Naive thymus-derived CD4-positive, alpha-beta T cell (primary cell): ENCODE results near the gene ODAD3. TPM values are rescaled to one million over a fixed set of nuclear protein-coding genes. Genes with fewer than 3 reads are reported as not detected.
"Not testable (repeated sequence)": the region's sequence is repeated elsewhere in the genome, so short reads cannot be mapped to it uniquely, and the experiment has no call there.

Source experiments
- ATAC-seq: fragments of 150-1000 bp; cut with Tn5 transposase; 2 replicates; pipeline ENCODE4 v1.10.0; 2021; ENCODE audit warnings: mild to moderate bottlenecking, moderate library complexity
- CTCF ChIA-PET: fragments of 350-600 bp; sonication (Branson Sonifier 250); formaldehyde crosslinking; loops from one replicate; lab custom pipeline; 2021; ENCODE audit warnings: antibody characterized with exemption; lab: Charles Lee
- POLR2A ChIA-PET: fragments of 350-600 bp; sonication (Branson Sonifier 250); formaldehyde crosslinking; loops from one replicate; lab custom pipeline; 2021; ENCODE audit warnings: antibody characterized with exemption, inconsistent platforms; lab: Charles Lee
- DNase-seq, 9 donors: peaks; one replicate each; pipeline versions ENCODE4 v3.0.0 to v3.0.0-alpha.2; 2020 to 2022; ENCODE audit warnings: mixed read lengths in 1 of 9
- H3K27ac ChIP-seq: one replicate; pipeline ENCODE4 v1.7.0; 2013; ENCODE audit warnings: mild to moderate bottlenecking, low read depth, low read length, moderate library complexity
- H3K27me3 ChIP-seq, 2 donors: one replicate each; pipeline ENCODE4 v1.7.0; 2013; ENCODE audit warnings: low read length in 2 of 2, mild to moderate bottlenecking in 2 of 2, moderate library complexity in 2 of 2; ENCODE audit not compliant: control insufficient read depth in 2 of 2, insufficient read depth in 2 of 2
- H3K36me3 ChIP-seq, 3 experiments: 1 replicate in 2 of 3; 2 replicates in 1 of 3; pipeline ENCODE4 v1.7.0; 2013; ENCODE audit warnings: low read length in 3 of 3, mild to moderate bottlenecking in 3 of 3, moderate library complexity in 1 of 3; ENCODE audit not compliant: insufficient read depth in 3 of 3, control insufficient read depth in 2 of 3
- H3K4me1 ChIP-seq, 2 donors: one replicate each; pipeline ENCODE4 v1.7.0; 2013; ENCODE audit warnings: low read length in 2 of 2, mild to moderate bottlenecking in 2 of 2, moderate library complexity in 1 of 2; ENCODE audit not compliant: control insufficient read depth in 2 of 2, insufficient read depth in 2 of 2
- H3K4me3 ChIP-seq: 2 replicates; pipeline ENCODE4 v1.7.0; 2013; ENCODE audit warnings: mild to moderate bottlenecking, low read length
- H3K9me3 ChIP-seq, 3 experiments: 1 replicate in 2 of 3; 2 replicates in 1 of 3; pipeline ENCODE4 v1.7.0; 2013; ENCODE audit warnings: low read length in 3 of 3; ENCODE audit not compliant: control insufficient read depth in 2 of 3
- H3K27ac Mint-ChIP-seq, 9 donors: one replicate each; pipeline ENCODE4 v1.8.0; 2020 to 2022; ENCODE audit warnings: mixed read lengths in 9 of 9, mild to moderate bottlenecking in 8 of 9, moderate library complexity in 5 of 9, inconsistent platforms in 2 of 9
- H3K27me3 Mint-ChIP-seq, 5 donors: one replicate each; pipeline ENCODE4 v1.8.0; 2021 to 2022; ENCODE audit warnings: mixed read lengths in 5 of 5, mild to moderate bottlenecking in 1 of 5
- H3K36me3 Mint-ChIP-seq, 5 donors: one replicate each; pipeline ENCODE4 v1.8.0; 2020 to 2022; ENCODE audit warnings: mixed read lengths in 5 of 5, mild to moderate bottlenecking in 3 of 5, inconsistent platforms in 1 of 5
- H3K4me1 Mint-ChIP-seq, 7 donors: one replicate each; pipeline ENCODE4 v1.8.0; 2020 to 2022; ENCODE audit warnings: mixed read lengths in 7 of 7, mild to moderate bottlenecking in 3 of 7, inconsistent platforms in 1 of 7
- H3K4me3 Mint-ChIP-seq, 10 donors: one replicate each; pipeline ENCODE4 v1.8.0; 2020 to 2022; ENCODE audit warnings: mild to moderate bottlenecking in 10 of 10, mixed read lengths in 10 of 10, moderate library complexity in 6 of 10, inconsistent platforms in 2 of 10
- H3K9me3 Mint-ChIP-seq, 11 donors: one replicate each; pipeline ENCODE4 v1.8.0; 2020 to 2022; ENCODE audit warnings: mixed read lengths in 11 of 11, mild to moderate bottlenecking in 4 of 11, inconsistent platforms in 1 of 11, moderate library complexity in 1 of 11
- intact Hi-C, 2 donors: fragments of 100-400 bp; cut with micrococcal nuclease; formaldehyde crosslinking; loops; one replicate each; pipeline ENCODE4 v1.15.1; 2023
- polyA plus RNA-seq, 2 donors: library from polyadenylated mRNA; unstranded; fragments of 300-500 nt; fragmentation: Illumina TruSeq; gene quantifications; one replicate each; pipeline ENCODE4 v1.2.3, GENCODE V29; 2021
- total RNA-seq, 6 experiments: library from RNA in 5 of 6; stranded (reverse) in 5 of 6; gene quantifications; 1 replicate in 5 of 6; 2 replicates in 1 of 6; pipeline ENCODE4 v1.2.3 and lab custom pipeline; 2021 to 2026

The ODAD3 gene
- total and polyA plus RNA-seq, 7 experiments from 2014 or later, result not detected

GRCh38 chr19:11475343-11475742, 40.4 kb upstream of the ODAD3 start:
- H3K9me3 ChIP-seq, H3K27ac Mint-ChIP-seq, H3K27me3 ChIP-seq, ATAC-seq, H3K4me3 ChIP-seq, H3K27ac ChIP-seq, H3K4me3 Mint-ChIP-seq, H3K36me3 Mint-ChIP-seq, POLR2A ChIA-PET, H3K4me1 ChIP-seq, intact Hi-C loops, H3K9me3 Mint-ChIP-seq, H3K36me3 ChIP-seq, DNase-seq, H3K4me1 Mint-ChIP-seq: not testable (repeated sequence)
- CTCF ChIA-PET, result interaction anchor here (0.6 kb wide), 1 partner anchor 346 kb away, joined by 3 read pairs; no protein-coding TSS in a partner anchor
- H3K27me3 Mint-ChIP-seq, result peaks cover 9 to 40% (median 17%) of the 10 kb centered on the region in 5 donors

DNA sequence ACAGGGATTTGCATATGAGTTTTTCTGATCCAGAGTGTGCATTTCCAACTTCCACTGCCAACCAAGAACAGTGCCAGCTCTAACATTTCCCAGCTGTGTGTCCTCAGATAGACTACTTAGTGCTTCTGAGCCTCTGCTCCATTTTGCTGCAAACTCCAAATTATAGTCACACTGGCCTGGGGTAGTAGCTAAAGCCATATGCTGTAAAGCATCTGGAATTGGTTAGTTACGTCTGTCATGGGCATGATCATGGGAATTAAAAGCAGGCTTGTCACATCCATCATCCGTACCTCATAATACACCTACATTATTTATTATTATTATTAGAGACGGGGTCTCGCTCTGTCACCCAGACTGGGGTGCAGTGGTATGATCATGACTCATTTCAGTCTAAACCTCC, 38.8 kb upstream of the ODAD3 start:
- H3K9me3 Mint-ChIP-seq, result no peaks in the 10 kb centered on the region
- no peak overlapping the region for H3K27ac Mint-ChIP-seq
- ATAC-seq (no peak), DNase-seq (no peak)
- no peak overlapping the region for H3K4me3 Mint-ChIP-seq
- ChIA-PET POLR2A (no interaction called here), CTCF (interaction anchor here (0.6 kb wide), 1 partner anchor 181 kb away, joined by 3 read pairs; no protein-coding TSS in a partner anchor)
- no peaks in the 10 kb centered on the region for H3K9me3 ChIP-seq
- peaks cover 3 to 34% (median 10%) of the 10 kb centered on the region in 5 donors for H3K27me3 Mint-ChIP-seq
- intact Hi-C loops, result no loop called here
- H3K4me1 ChIP-seq, result no peaks in the 10 kb centered on the region
- no peaks in the 10 kb centered on the region for H3K27me3 ChIP-seq
- H3K36me3 Mint-ChIP-seq, result no peaks in the 10 kb centered on the region
- H3K4me1 Mint-ChIP-seq, result peaks cover 0 to 3% (median 0%) of the 10 kb centered on the region in 7 donors
- H3K27ac ChIP-seq, result no peak overlapping the region
- H3K36me3 ChIP-seq, result no peaks in the 10 kb centered on the region
- no peak overlapping the region for H3K4me3 ChIP-seq

GRCh38 chr19:11468266-11468845, 33.4 kb upstream of the ODAD3 start:
- H3K27ac ChIP-seq, H3K36me3 ChIP-seq, H3K4me1 ChIP-seq, H3K36me3 Mint-ChIP-seq, H3K9me3 ChIP-seq, DNase-seq, H3K4me1 Mint-ChIP-seq, intact Hi-C loops, ATAC-seq, H3K27me3 ChIP-seq, H3K9me3 Mint-ChIP-seq, H3K4me3 ChIP-seq, H3K4me3 Mint-ChIP-seq, H3K27ac Mint-ChIP-seq, CTCF ChIA-PET: not testable (repeated sequence)
- POLR2A ChIA-PET, result interaction anchor here (0.7 to 1.0 kb wide), 2 partner anchors 19 to 113 kb away, joined by 3 read pairs; no protein-coding TSS in a partner anchor
- H3K27me3 Mint-ChIP-seq, result peaks cover 0 to 12% (median 6%) of the 10 kb centered on the region in 5 donors

DNA sequence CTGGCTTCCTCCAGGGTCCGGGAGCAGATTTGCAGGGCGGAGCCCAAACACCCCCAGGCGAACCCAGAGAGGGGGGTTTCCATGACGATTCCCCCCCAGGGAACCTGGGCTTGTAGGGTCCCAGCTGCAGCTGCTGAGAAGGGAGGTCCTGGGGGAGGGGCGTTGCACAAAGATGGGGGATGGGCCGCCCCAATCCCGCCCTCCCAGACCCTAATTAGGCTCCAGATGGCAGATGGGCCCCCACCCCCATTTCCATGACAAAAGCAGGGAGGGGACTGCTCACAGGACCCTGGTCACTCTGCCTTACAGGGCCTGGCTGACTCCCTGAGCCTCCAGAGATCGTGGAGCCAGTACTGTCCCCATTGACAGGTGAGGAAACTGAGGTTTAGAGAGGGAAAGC, 30.7 kb upstream of the ODAD3 start:
- intact Hi-C loops, result no loop called here
- ChIA-PET POLR2A (no interaction called here), CTCF (no interaction called here)
- Mint-ChIP-seq H3K4me1 (peaks cover 0 to 3% (median 0%) of the 10 kb centered on the region in 7 donors), H3K4me3 (no peak overlapping the region), H3K9me3 (peaks cover 0 to 2% (median 0%) of the 10 kb centered on the region in 11 donors), H3K27ac (no peak overlapping the region), H3K36me3 (no peaks in the 10 kb centered on the region), H3K27me3 (peaks cover 0 to 5% (median 0%) of the 10 kb centered on the region in 5 donors)
- H3K36me3 ChIP-seq, result no peaks in the 10 kb centered on the region
- no peak overlapping the region for H3K4me3 ChIP-seq
- no peaks in the 10 kb centered on the region for H3K4me1 ChIP-seq
- no peak for ATAC-seq
- no peaks in the 10 kb centered on the region for H3K9me3 ChIP-seq
- H3K27ac ChIP-seq, result no peak overlapping the region
- no peak for DNase-seq
- H3K27me3 ChIP-seq, result no peaks in the 10 kb centered on the region

DNA sequence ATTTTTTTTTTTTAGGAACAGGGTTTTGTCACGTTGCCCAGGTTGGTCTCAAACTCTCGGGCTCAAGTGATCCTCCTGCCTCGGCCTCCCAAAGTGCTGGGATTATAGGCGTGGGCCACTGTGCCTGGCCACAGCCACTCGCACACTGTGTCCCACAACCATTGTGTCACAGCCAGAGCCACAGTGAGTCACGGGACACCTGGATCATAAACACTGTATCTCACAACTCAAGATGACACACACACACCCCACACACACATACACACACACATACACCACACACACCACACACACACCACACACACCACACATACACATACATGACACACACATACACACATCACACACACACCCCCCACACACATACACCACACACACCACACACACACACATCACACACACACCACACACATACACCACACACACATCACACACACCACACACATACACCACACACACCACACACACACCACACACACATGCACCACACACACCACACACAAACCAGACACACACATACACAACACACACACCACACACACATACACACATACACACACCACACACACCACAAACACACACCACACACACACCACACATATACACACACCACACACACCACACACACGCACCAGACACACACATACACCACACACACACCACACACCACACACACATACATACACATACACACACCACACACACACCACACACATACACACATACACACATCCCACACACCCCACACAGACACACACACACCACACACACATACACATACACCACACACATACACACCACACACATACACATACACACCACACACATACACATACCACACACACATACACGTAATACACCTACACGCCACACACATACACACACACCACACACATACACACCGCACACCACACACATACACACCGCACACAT, 29.7 kb upstream of the ODAD3 start:
- intact Hi-C loops, result no loop called here
- no peak overlapping the region for H3K27ac Mint-ChIP-seq
- ATAC-seq (peak; percentile 20), DNase-seq (no peak)
- no peaks in the 10 kb centered on the region for H3K36me3 ChIP-seq
- H3K4me1 Mint-ChIP-seq, result peaks cover 0 to 3% (median 0%) of the 10 kb centered on the region in 7 donors
- no peaks in the 10 kb centered on the region for H3K27me3 ChIP-seq
- H3K4me1 ChIP-seq, result no peaks in the 10 kb centered on the region
- POLR2A ChIA-PET, result no interaction called here
- CTCF ChIA-PET, result no interaction called here
- no peaks in the 10 kb centered on the region for H3K36me3 Mint-ChIP-seq
- no peak overlapping the region for H3K27ac ChIP-seq
- H3K9me3 ChIP-seq, result no peaks in the 10 kb centered on the region
- no peak overlapping the region for H3K4me3 ChIP-seq
- peaks cover 0 to 13% (median 4%) of the 10 kb centered on the region in 5 donors for H3K27me3 Mint-ChIP-seq
- H3K4me3 Mint-ChIP-seq, result no peak overlapping the region
- H3K9me3 Mint-ChIP-seq, result peaks cover 0 to 2% (median 0%) of the 10 kb centered on the region in 11 donors

DNA sequence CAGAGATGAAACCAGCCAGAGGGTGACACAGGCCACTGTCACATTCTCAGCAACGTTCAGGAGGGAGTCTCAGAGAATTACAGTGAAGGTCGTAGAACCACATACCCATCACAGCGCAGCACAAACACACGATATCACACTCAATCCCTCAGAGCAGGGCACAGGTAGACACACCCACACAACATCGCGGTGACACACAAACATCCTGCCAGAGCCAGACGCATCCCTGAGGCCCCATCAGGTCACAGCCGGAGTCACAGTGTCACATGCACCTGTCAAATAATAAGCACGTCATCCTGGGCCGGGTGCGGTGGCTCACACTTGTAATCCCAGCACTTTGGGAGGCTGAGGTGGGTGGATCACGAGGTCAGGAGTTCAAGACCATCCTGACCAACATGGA, 28.5 kb upstream of the ODAD3 start:
- Histone ChIP-seq H3K4me3 (no peak overlapping the region), H3K9me3 (no peaks in the 10 kb centered on the region), H3K4me1 (no peaks in the 10 kb centered on the region), H3K27me3 (no peaks in the 10 kb centered on the region), H3K36me3 (no peaks in the 10 kb centered on the region), H3K27ac (no peak overlapping the region)
- H3K4me1 Mint-ChIP-seq, result peaks cover 0 to 3% (median 0%) of the 10 kb centered on the region in 7 donors
- CTCF ChIA-PET, result interaction anchor here (0.6 kb wide), 1 partner anchor 1694 kb away, joined by 4 read pairs; no protein-coding TSS in a partner anchor
- no peak overlapping the region for H3K4me3 Mint-ChIP-seq
- peaks cover 0 to 13% (median 4%) of the 10 kb centered on the region in 5 donors for H3K27me3 Mint-ChIP-seq
- intact Hi-C loops, result no loop called here
- DNase-seq (peak in 1 of 9 donors; percentile 18), ATAC-seq (peak; percentile 26)
- H3K9me3 Mint-ChIP-seq, result peaks cover 0 to 2% (median 0%) of the 10 kb centered on the region in 11 donors
- H3K36me3 Mint-ChIP-seq, result no peaks in the 10 kb centered on the region
- no peak overlapping the region for H3K27ac Mint-ChIP-seq
- POLR2A ChIA-PET, result no interaction called here
